ENCODE measurements around the gene MINDY4.
A peak's percentile ranks its signal among the peaks of the same experiment; 100 is the strongest.

The MINDY4 gene

DNA sequence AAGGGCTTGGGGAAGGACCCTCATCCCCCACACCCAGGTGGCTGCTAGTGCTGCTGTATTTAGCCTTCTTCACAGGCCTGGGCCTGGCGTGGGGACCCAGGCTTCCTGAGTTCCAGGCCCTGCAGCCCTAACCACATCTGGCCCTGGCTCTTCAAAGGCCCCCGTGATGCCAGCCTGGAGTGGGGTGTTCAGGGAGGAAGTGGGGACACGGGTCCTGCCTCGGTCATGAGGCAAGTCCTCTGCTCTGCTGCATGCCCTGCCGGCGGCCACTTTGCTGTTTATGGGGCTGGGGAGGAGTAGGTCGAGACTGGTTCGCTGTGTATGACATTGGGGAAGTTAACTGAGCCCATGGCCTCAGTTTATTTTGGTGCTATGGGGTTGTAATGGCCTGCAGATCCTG is 131.9 kb downstream of the MINDY4 start:
- no peak for DNase-seq (ENCODE audit: low spot score)

DNA sequence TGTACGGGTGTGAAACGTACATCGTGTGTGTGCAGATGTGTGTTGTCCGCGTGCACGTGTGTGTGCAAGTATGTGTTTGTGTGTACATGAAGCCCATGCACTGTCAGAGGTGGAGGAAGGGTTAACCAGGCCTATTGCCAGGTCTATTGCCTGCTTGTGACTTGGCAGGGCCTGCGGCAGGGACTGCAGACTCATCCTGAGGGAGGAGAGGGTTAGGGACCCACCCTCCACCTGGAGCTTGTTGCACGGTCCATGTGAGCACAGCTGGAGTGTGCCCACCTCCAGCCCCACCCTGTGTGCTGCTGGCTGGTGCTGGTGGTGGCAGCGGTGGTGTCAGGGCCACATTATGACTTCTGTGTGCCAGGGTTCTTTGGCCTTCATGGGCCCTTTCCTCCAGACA is 133.3 kb downstream of the MINDY4 start:
- DNase-seq (ENCODE audit: low spot score): no peak

- no peak for DNase-seq (ENCODE audit: low spot score)
These were observed 134.1 kb downstream of the MINDY4 start for GRCh38 chr7:30905078-30906012.

- no peak for DNase-seq (ENCODE audit: low spot score)
These were observed 134.8 kb downstream of the MINDY4 start for GRCh38 chr7:30906014-30906413.

DNA sequence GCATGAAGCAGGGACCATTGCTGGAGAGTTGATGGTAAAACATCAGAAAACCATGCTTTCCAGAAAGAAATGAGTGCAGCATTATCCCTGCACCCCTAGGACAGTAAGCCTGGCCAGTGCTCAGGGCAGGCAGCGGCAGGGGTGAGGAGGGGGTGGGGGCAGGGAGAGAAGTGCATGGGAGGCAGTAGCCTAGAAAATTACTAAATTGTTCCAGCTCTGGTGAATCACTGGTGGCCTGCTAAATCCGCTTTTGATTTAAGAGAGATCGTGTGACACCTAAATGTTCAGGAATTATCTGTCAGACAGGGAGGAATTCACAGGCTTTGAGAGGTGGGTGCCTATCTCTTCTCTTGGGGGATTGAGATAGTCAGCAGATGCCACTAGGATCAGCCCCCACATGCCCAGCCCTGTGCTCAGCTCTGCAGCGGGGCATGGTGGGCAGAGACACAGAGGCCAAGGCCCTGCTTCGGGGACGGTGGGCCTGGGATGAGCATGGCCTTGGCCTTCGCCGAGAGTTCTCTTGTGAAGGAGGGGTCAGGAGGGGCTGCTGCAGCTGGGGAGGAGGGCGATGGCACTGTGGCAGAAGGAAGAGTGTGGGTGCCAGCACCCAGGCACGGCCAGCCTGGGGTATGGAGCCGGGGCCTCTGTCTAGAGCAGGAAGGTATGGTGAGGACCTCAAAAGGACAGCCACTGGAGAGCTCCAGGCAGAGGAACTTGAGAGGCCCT is 135.5 kb downstream of the MINDY4 start:
- DNase-seq (ENCODE audit: low spot score): no peak

- DNase-seq (ENCODE audit: low spot score): no peak
These were observed 136.5 kb downstream of the MINDY4 start for GRCh38 chr7:30907527-30908267.

- no peak for DNase-seq (ENCODE audit: low spot score)
These were observed 137.5 kb downstream of the MINDY4 start for GRCh38 chr7:30908681-30909080.

DNA sequence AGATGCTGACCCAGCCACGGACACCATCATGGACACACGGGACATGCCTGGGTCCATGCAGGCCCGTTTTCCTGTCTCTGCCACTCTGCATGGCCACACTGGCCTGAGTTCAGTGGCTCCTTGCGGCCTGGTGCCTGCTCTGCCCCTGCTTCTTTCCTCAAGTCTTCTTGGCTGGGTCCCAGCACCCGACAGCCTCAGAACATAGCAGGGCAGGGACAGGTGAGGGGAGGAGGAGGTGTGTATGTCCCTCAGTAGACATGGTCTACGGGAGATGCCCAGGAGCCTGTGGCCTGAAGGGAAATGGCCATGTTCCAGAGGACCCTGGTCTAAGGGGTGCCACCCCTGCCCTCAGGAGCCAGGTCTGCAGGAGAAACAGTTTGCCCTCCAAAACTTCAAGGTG is 138.2 kb downstream of the MINDY4 start:
- no peak for DNase-seq (ENCODE audit: low spot score)

GRCh38 chr7:30910411-30911073 is 139.3 kb downstream of the MINDY4 start:
- DNase-seq (ENCODE audit: low spot score): no peak

DNA sequence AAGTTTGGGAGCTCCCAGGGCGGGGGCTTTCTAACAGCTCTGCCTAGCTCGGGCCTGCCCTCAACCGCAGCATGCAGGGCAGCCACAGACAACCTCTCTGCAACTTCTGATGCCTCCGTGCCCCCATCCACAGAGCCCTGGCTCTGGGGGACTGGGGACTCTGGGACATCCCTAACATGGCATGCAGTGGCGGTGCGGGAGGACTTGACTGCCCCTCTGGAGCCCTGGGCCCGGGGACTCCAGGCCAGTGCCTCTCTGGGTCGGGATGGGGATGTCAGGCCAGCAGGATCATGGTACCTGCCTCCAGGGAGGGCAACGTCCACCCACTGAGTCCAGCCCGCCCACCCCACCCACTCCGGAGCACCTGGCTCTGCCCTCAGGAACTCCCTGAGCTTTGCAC is 139.9 kb downstream of the MINDY4 start:
- no peak for DNase-seq (ENCODE audit: low spot score)

GRCh38 chr7:30911561-30911969 is 140.3 kb downstream of the MINDY4 start, which contains the start of gene AQP1:
Gene AQP1 (plus strand): TSS chr7:30911853. CDS start chr7:30911910, 57 bp downstream.
- DNase-seq (ENCODE audit: low spot score): peak; percentile 90

GRCh38 chr7:30912021-30912730 is 141.0 kb downstream of the MINDY4 start:
- DNase-seq (ENCODE audit: low spot score): no peak

- DNase-seq (ENCODE audit: low spot score): no peak
These were observed 141.4 kb downstream of the MINDY4 start for GRCh38 chr7:30912731-30912985.

DNA sequence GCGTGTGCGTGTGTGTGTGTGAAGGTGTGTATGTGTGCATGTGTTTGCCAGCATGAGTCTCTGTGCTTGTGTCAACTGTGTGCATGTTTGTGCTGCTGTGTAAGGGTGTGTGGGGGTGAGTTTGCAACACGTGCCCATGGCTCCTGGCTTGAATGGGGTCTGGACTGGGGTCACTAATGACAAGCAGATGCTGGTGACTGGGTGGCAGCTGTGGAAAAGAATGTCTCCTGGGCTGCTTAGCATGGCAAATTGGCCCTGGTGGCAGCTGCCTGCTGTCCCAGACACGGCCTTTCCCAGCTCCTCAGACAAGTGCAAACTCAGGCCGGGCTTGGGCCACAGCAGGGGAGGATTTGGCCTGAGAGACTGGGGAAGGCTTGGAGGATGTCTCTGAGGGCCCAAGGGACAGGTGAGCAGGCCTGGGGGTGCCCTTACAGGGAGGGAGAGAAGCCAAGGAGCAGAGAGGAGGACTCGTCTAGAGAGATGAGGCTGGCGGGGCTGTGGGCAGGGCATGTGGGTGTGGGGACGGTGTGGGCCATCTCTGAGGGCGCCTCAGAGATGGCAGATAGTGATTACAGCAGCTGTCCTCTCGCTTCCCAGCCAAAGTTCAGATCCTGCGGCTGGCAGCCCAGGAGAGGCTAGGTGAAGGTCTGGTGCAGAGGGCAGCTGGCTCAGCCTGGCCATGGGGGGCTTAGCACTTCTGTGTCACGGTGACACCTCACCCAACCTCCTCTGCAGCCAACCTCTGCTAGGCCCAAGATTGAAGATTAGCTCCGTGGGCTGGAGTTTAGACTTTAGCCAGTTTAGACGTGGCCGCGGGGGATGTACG is 142.0 kb downstream of the MINDY4 start:
- DNase-seq (ENCODE audit: low spot score): no peak

GRCh38 chr7:30913821-30914515 is 142.8 kb downstream of the MINDY4 start:
- no peak for DNase-seq (ENCODE audit: low spot score)

GRCh38 chr7:30914596-30914995 is 143.4 kb downstream of the MINDY4 start:
- no peak for DNase-seq (ENCODE audit: low spot score)

DNA sequence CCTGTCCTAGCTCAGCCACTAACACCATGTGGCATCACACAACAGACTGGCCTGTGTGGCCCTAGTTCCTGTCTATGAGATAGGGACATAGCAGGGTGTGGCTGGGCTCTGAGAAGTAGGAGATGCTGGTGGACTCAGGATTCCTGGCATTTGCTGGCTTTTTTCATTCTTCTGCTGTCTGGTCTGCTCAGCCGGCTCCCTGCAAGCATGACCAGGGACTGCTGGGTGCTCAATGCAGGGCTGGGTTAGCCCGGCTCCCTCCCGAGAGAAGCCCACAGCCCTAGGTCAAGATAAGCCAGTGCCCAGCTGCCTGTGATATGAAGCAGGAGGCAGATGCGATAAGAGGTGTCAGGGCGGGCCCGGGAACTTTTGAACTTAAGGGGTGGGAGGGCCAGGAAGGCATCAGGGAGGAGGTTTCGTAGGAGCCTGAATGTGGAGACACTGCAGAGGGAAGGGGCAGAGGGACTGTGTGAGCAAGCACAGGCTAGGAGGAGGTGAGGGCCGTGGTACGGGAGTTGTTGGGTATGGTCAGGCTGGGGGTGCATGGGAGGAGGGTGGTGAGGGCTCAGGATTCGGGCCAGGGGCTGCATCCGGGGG is 143.9 kb downstream of the MINDY4 start:
- no peak for DNase-seq (ENCODE audit: low spot score)

GRCh38 chr7:30915751-30916150 is 144.5 kb downstream of the MINDY4 start:
- no peak for DNase-seq (ENCODE audit: low spot score)

- no peak for DNase-seq (ENCODE audit: low spot score)
These were observed 145.0 kb downstream of the MINDY4 start for GRCh38 chr7:30916255-30916654.

GRCh38 chr7:30916767-30917166 is 145.6 kb downstream of the MINDY4 start:
- no peak for DNase-seq (ENCODE audit: low spot score)
